ENCODE results near the gene CYP17A1.

CYP17A1 gene

GRCh38 chr10:102799691-102800471, 37.3 kb downstream of the CYP17A1 start:
- no peaks in the 10 kb centered on the region for H3K9me2 ChIP-seq (replicated peaks; ENCODE audit: insufficient read depth, low read length)
- H2AFZ ChIP-seq (ENCODE audit: low read depth, low read length, severe bottlenecking) = no peak overlapping the region
- H3K27ac ChIP-seq (ENCODE audit: low read depth, low read length) = no peak overlapping the region
- no peak overlapping the region for H3K4me3 ChIP-seq (ENCODE audit: insufficient read depth, low read length, poor library complexity, severe bottlenecking)
- no peaks in the 10 kb centered on the region; the same call in 1 of the 2 replicates for H3F3A ChIP-seq (ENCODE audit: insufficient read depth)
- peaks cover 14% of the 10 kb centered on the region for H3K79me2 ChIP-seq (ENCODE audit: insufficient read depth, low read length)
- H3K36me3 ChIP-seq (ENCODE audit: low read length) = peaks cover 4% of the 10 kb centered on the region; the same call in 1 of the 2 replicates
- H3K4me2 ChIP-seq (ENCODE audit: low read depth, low read length, poor library complexity, severe bottlenecking) = no peak overlapping the region
- no peaks in the 10 kb centered on the region for H3K27me3 ChIP-seq (ENCODE audit: low read length)
- H3K9me3 ChIP-seq (ENCODE audit: insufficient read depth, low read length) = no peaks in the 10 kb centered on the region
- no peaks in the 10 kb centered on the region for H4K20me1 ChIP-seq (ENCODE audit: low read depth, low read length)
- no peak overlapping the region for H3K9ac ChIP-seq (ENCODE audit: low read length)
- no peak for TF ChIP-seq EZH2phosphoT487 (conservative IDR thresholded peaks at IDR 0.05; ENCODE audit: low read length)
- TF ChIP-seq, protein P1, sequence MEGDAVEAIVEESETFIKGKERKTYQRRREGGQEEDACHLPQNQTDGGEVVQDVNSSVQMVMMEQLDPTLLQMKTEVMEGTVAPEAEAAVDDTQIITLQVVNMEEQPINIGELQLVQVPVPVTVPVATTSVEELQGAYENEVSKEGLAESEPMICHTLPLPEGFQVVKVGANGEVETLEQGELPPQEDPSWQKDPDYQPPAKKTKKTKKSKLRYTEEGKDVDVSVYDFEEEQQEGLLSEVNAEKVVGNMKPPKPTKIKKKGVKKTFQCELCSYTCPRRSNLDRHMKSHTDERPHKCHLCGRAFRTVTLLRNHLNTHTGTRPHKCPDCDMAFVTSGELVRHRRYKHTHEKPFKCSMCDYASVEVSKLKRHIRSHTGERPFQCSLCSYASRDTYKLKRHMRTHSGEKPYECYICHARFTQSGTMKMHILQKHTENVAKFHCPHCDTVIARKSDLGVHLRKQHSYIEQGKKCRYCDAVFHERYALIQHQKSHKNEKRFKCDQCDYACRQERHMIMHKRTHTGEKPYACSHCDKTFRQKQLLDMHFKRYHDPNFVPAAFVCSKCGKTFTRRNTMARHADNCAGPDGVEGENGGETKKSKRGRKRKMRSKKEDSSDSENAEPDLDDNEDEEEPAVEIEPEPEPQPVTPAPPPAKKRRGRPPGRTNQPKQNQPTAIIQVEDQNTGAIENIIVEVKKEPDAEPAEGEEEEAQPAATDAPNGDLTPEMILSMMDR (IDR thresholded peaks at IDR 0.05; ENCODE audit: insufficient read depth, low read length, poor library complexity, severe bottlenecking) = no peak

- peak overlapping the region; percentile 51 for H3K4me2 ChIP-seq (ENCODE audit: low read depth, low read length, poor library complexity, severe bottlenecking)
- no peak overlapping the region for H3K4me3 ChIP-seq (ENCODE audit: insufficient read depth, low read length, poor library complexity, severe bottlenecking)
- H3K36me3 ChIP-seq (ENCODE audit: low read length) = no peaks in the 10 kb centered on the region
- no peaks in the 10 kb centered on the region; the same call in 1 of the 2 replicates for H3F3A ChIP-seq (ENCODE audit: insufficient read depth)
- TF ChIP-seq, protein P1 (IDR thresholded peaks at IDR 0.05; ENCODE audit: insufficient read depth, low read length, poor library complexity, severe bottlenecking) = no peak
- TF ChIP-seq EZH2phosphoT487 (conservative IDR thresholded peaks at IDR 0.05; ENCODE audit: low read length) = no peak
- H3K27me3 ChIP-seq (ENCODE audit: low read length) = no peaks in the 10 kb centered on the region
- no peak overlapping the region for H2AFZ ChIP-seq (ENCODE audit: low read depth, low read length, severe bottlenecking)
- H4K20me1 ChIP-seq (ENCODE audit: low read depth, low read length) = no peaks in the 10 kb centered on the region
- peak overlapping the region; percentile 28 for H3K9ac ChIP-seq (ENCODE audit: low read length)
- no peaks in the 10 kb centered on the region for H3K9me2 ChIP-seq (replicated peaks; ENCODE audit: insufficient read depth, low read length)
- H3K79me2 ChIP-seq (ENCODE audit: insufficient read depth, low read length) = peaks cover 29% of the 10 kb centered on the region
- no peaks in the 10 kb centered on the region for H3K9me3 ChIP-seq (ENCODE audit: insufficient read depth, low read length)
- peak overlapping the region; percentile 64 for H3K27ac ChIP-seq (ENCODE audit: low read depth, low read length)
Measured at GRCh38 chr10:102796407-102797176, 40.6 kb downstream of the CYP17A1 start.

DNA sequence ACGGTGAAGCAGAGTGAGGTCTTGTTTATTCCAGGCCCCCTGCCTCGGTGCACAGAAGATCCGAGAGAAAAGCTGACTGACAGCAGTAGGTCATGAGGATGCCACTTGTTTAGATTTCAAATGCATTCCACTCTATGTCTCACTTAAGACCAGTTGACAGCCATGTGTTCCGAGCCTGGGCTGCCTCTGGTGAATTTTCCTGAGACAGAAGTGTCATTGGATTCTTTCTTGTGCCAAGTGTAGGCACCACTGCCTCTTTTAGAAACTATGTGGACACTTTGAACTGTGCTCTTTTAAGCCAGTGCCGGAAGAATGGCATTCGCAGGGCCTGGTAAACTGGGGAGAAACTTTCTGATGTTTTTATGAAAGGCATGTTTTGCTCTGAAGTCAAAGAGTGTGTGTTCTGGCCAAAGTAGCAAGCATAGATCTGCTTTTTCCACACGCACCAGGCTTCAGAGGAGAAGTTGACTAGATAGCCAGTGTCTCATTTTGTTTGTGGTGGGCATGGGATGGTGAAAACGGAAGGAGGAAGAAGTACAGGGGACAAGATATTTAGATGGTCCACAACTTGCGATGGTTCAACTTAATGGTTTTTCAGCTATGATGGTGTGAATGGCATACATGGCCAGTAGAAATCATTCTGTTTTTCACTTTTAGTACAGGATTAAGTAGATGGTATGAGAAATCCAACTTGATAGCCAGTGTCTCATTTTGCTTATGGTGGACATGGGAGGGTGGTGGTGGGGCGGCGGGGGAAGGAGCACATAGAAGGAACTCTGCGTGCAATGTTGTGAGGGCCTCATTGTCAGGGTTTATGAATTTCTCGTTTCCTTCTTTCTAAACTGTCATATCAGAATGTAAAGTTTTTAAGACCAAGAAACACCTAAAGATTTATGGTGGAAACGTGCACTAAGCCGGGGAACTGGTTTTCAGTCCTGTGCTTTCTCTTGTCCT, 41.5 kb downstream of the CYP17A1 start:
- Histone ChIP-seq H2AFZ (ENCODE audit: low read depth, low read length, severe bottlenecking) (no peak overlapping the region), H3K9me3 (ENCODE audit: insufficient read depth, low read length) (no peaks in the 10 kb centered on the region), H3K9me2 (replicated peaks; ENCODE audit: insufficient read depth, low read length) (no peaks in the 10 kb centered on the region), H3K36me3 (ENCODE audit: low read length) (no peaks in the 10 kb centered on the region), H3F3A (ENCODE audit: insufficient read depth) (no peaks in the 10 kb centered on the region; the same call in 1 of the 2 replicates), H3K9ac (ENCODE audit: low read length) (peak overlapping the region; percentile 28), H3K79me2 (ENCODE audit: insufficient read depth, low read length) (peaks cover 29% of the 10 kb centered on the region), H4K20me1 (ENCODE audit: low read depth, low read length) (no peaks in the 10 kb centered on the region), H3K27ac (ENCODE audit: low read depth, low read length) (peak overlapping the region; percentile 64), H3K27me3 (ENCODE audit: low read length) (no peaks in the 10 kb centered on the region), H3K4me3 (ENCODE audit: insufficient read depth, low read length, poor library complexity, severe bottlenecking) (no peak overlapping the region), H3K4me2 (ENCODE audit: low read depth, low read length, poor library complexity, severe bottlenecking) (peak overlapping the region; percentile 51)
- TF ChIP-seq, protein P1 (IDR thresholded peaks at IDR 0.05; ENCODE audit: insufficient read depth, low read length, poor library complexity, severe bottlenecking) = no peak
- no peak for TF ChIP-seq EZH2phosphoT487 (conservative IDR thresholded peaks at IDR 0.05; ENCODE audit: low read length)

All from SU-DHL-6 (cell line).